RWPE2 (cell line): ENCODE results near the gene PHOSPHO1.

Source experiments
- ATAC-seq: fragments of 200-7000 bp; cut with Tn5 transposase; 3 replicates; pipeline ENCODE4 v1.9.1; 2021; ENCODE audit warnings: low read depth
- DNase-seq: peaks from one replicate; pipeline ENCODE4 v3.0.0-alpha.2; 2020; ENCODE audit warnings: low spot score
- H3K27ac ChIP-seq: fragments of 450-650 bp; 2 replicates; pipeline ENCODE4 v1.5.1; 2017; ENCODE audit warnings: mild to moderate bottlenecking; ENCODE audit not compliant: poor library complexity, severe bottlenecking
- H3K27me3 ChIP-seq: fragments of 250-450 bp; sonication (Bioruptor Pico); 2 replicates; pipeline ENCODE4 v1.5.1; 2021; ENCODE audit warnings: mild to moderate bottlenecking, moderate library complexity; ENCODE audit not compliant: insufficient read depth, poor library complexity, severe bottlenecking
- H3K36me3 ChIP-seq: fragments of 250-450 bp; sonication (Bioruptor Pico); 2 replicates; pipeline ENCODE4 v1.5.1; 2020; ENCODE audit warnings: low read depth, mild to moderate bottlenecking, moderate library complexity
- H3K4me1 ChIP-seq: fragments of 250-450 bp; sonication (Bioruptor Pico); 2 replicates; pipeline ENCODE4 v1.5.1; 2021; ENCODE audit warnings: mild to moderate bottlenecking, moderate library complexity; ENCODE audit not compliant: insufficient read depth, poor library complexity, severe bottlenecking
- H3K4me3 ChIP-seq: fragments of 250-450 bp; sonication (Bioruptor Pico); 2 replicates; pipeline ENCODE4 v1.5.1; 2021; ENCODE audit warnings: mild to moderate bottlenecking, moderate library complexity; ENCODE audit not compliant: severe bottlenecking
- H3K9me3 ChIP-seq: fragments of 250-450 bp; sonication (Bioruptor Pico); 2 replicates; pipeline ENCODE4 v1.5.1; 2021; ENCODE audit warnings: mild to moderate bottlenecking, moderate library complexity; ENCODE audit not compliant: severe bottlenecking
- CTCF ChIP-seq: fragments of 450-650 bp; IDR thresholded peaks from one replicate; pipeline ENCODE4 v1.5.1; 2017; ENCODE audit warnings: mild to moderate bottlenecking, moderate library complexity; ENCODE audit not compliant: poor library complexity, severe bottlenecking

The PHOSPHO1 gene

GRCh38 chr17:49242813-49243212, 12.2 kb upstream of the PHOSPHO1 start:
- ATAC-seq (no peak), DNase-seq (no peak)
- no peak for TF ChIP-seq CTCF
- Histone ChIP-seq H3K9me3 (no peaks in the 10 kb centered on the region), H3K27me3 (no peaks in the 10 kb centered on the region), H3K36me3 (no peaks in the 10 kb centered on the region), H3K4me1 (no peaks in the 10 kb centered on the region), H3K4me3 (no peak overlapping the region), H3K27ac (no peak overlapping the region)

GRCh38 chr17:49241692-49242397, 11.3 kb upstream of the PHOSPHO1 start:
- no peak overlapping the region for H3K4me3 ChIP-seq
- no peaks in the 10 kb centered on the region for H3K36me3 ChIP-seq
- no peaks in the 10 kb centered on the region for H3K27me3 ChIP-seq
- H3K4me1 ChIP-seq = no peaks in the 10 kb centered on the region
- ATAC-seq = no peak
- TF ChIP-seq CTCF = no peak
- no peak for DNase-seq
- no peak overlapping the region for H3K27ac ChIP-seq
- no peaks in the 10 kb centered on the region for H3K9me3 ChIP-seq

- ATAC-seq = no peak
- TF ChIP-seq CTCF = no peak
Measured at GRCh38 chr17:49241040-49241439, 10.5 kb upstream of the PHOSPHO1 start.

DNA sequence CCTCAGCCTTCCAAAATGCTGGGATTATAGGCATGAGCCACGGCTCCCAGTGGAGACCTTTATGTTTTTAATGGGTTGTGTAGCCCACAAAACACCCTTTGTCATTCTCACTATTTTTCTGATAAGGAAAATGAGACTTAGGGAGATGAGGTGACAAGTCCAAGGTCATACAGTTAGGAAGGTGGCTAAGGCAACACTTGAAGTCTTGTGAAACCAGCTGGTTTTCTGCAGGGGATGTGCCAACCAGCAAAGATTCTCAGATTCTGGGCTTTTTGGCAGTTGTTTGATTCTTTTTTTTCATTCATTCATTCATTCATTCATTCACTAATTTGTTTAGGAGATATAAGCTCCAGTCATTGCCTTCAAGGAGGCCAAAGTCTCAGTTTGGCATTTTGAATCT, 10.0 kb upstream of the PHOSPHO1 start:
- no peaks in the 10 kb centered on the region for H3K27me3 ChIP-seq
- H3K27ac ChIP-seq = no peak overlapping the region
- no peak overlapping the region for H3K4me3 ChIP-seq
- no peaks in the 10 kb centered on the region for H3K9me3 ChIP-seq
- DNase-seq (no peak), ATAC-seq (no peak)
- no peaks in the 10 kb centered on the region for H3K4me1 ChIP-seq
- H3K36me3 ChIP-seq = no peaks in the 10 kb centered on the region
- TF ChIP-seq CTCF = no peak

More at GRCh38 chr17:49241040-49241439, 10.5 kb upstream of the PHOSPHO1 start:
- H3K4me1 ChIP-seq = no peaks in the 10 kb centered on the region
- DNase-seq = no peak
- H3K36me3 ChIP-seq = no peaks in the 10 kb centered on the region
- no peak overlapping the region for H3K27ac ChIP-seq
- H3K9me3 ChIP-seq = no peaks in the 10 kb centered on the region
- no peaks in the 10 kb centered on the region for H3K27me3 ChIP-seq
- H3K4me3 ChIP-seq = no peak overlapping the region

DNA sequence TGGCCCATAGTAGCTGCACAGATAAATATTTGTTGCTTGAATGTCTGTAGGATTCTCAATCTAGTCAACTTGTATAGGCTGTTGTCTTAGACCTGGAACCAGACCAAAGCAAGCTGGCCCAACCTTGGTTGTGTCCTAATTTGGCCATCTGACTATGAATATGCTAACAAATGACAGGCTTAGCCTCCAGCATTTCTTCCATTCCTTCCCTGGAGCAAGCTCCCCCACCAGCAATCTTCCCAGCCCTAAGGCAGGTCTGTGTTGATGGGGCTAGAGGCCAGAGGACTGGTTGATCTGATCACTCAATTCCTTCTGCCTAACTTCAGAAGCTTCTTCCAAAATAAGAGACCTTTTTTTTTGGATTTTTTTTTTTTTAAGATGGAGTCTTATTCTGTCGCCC, 9.4 kb upstream of the PHOSPHO1 start:
- DNase-seq = no peak
- Histone ChIP-seq H3K27me3 (no peaks in the 10 kb centered on the region), H3K36me3 (no peaks in the 10 kb centered on the region), H3K27ac (no peak overlapping the region), H3K4me3 (no peak overlapping the region), H3K4me1 (no peaks in the 10 kb centered on the region), H3K9me3 (no peaks in the 10 kb centered on the region)
- no peak for ATAC-seq
- no peak for TF ChIP-seq CTCF
